Measurements from ENCODE around the gene RPA3.
A peak's percentile ranks its signal among the peaks of the same experiment; 100 is the strongest.
"Not testable (repeated sequence)": the region's sequence is repeated elsewhere in the genome, so short reads cannot be mapped to it uniquely, and the experiment has no call there.

Gene RPA3

DNA sequence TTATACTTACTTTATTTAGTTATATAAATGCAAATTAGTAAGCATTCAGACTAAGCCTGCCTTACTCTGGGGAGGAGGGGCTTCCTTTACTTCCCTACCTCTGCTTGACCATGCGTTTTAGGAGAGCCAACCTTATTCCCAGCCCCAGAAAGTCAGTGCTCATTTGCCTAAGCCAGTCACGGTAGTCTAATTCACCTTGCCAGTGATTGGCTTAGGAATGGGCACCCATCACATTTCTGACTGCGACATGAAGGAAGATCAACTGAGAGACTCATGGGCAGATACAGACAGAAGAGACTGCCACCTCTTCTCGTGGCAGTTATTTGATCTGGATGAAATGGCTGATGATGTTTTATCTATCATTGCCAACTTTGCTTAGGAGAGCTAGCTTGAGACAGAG lies 29.5 kb downstream of the RPA3 start:
- no peak for DNase-seq (ENCODE audit: low read depth)
- Histone ChIP-seq H3K36me3 (ENCODE audit: control insufficient read depth, insufficient read depth, low read length, severe bottlenecking) (no peaks in the 10 kb centered on the region), H3K27me3 (replicated peaks; ENCODE audit: control insufficient read depth, insufficient read depth, low read length) (no peaks in the 10 kb centered on the region), H3K9ac (ENCODE audit: low read length) (no peak overlapping the region), H3K9me3 (ENCODE audit: control insufficient read depth, low read length) (no peaks in the 10 kb centered on the region), H3K4me3 (ENCODE audit: low read length) (peak overlapping the region; percentile 68), H3K4me1 (ENCODE audit: control insufficient read depth, insufficient read depth, low read length) (no peaks in the 10 kb centered on the region)

DNA sequence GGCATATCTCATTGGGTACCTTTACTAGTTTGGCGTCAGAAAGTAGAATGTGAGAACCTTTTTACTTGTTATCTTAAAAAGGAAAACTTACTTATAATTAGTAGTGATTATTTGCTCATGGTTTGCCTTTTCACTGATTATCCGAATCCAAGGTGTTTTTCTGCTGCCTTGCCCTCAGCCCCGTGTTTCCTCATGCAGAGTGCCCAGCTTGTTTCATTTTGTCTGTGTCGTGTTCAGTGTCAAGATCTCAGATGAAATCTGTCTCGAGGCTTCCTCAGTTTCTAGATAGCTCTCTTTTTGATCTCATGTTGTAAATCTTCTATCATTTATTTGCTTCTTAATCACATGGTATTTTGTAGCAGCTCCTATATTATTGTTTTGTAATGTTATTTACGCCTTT lies 30.1 kb downstream of the RPA3 start:
- no peak overlapping the region for H3K9ac ChIP-seq (ENCODE audit: low read length)
- H3K36me3 ChIP-seq (ENCODE audit: control insufficient read depth, insufficient read depth, low read length, severe bottlenecking) = no peaks in the 10 kb centered on the region
- no peak for DNase-seq (ENCODE audit: low read depth)
- H3K9me3 ChIP-seq (ENCODE audit: control insufficient read depth, low read length) = no peaks in the 10 kb centered on the region
- peak overlapping the region; percentile 68 for H3K4me3 ChIP-seq (ENCODE audit: low read length)
- peaks cover under 1% of the 10 kb centered on the region for H3K4me1 ChIP-seq (ENCODE audit: control insufficient read depth, insufficient read depth, low read length)
- no peaks in the 10 kb centered on the region for H3K27me3 ChIP-seq (replicated peaks; ENCODE audit: control insufficient read depth, insufficient read depth, low read length)

- Histone ChIP-seq H3K4me3 (ENCODE audit: low read length) (no peak overlapping the region), H3K36me3 (ENCODE audit: control insufficient read depth, insufficient read depth, low read length, severe bottlenecking) (no peaks in the 10 kb centered on the region), H3K9me3 (ENCODE audit: control insufficient read depth, low read length) (no peaks in the 10 kb centered on the region), H3K27me3 (replicated peaks; ENCODE audit: control insufficient read depth, insufficient read depth, low read length) (no peaks in the 10 kb centered on the region), H3K4me1 (ENCODE audit: control insufficient read depth, insufficient read depth, low read length) (peaks cover 5% of the 10 kb centered on the region), H3K9ac (ENCODE audit: low read length) (no peak overlapping the region)
- no peak for DNase-seq (ENCODE audit: low read depth)
These were observed 30.6 kb downstream of the RPA3 start for GRCh38 chr7:7687800-7688199.

GRCh38 chr7:7686811-7687508 lies 31.4 kb downstream of the RPA3 start:
- Histone ChIP-seq H3K9ac (ENCODE audit: low read length) (no peak overlapping the region), H3K4me3 (ENCODE audit: low read length) (no peak overlapping the region), H3K27me3 (replicated peaks; ENCODE audit: control insufficient read depth, insufficient read depth, low read length) (no peaks in the 10 kb centered on the region), H3K4me1 (ENCODE audit: control insufficient read depth, insufficient read depth, low read length) (peaks cover 8% of the 10 kb centered on the region), H3K9me3 (ENCODE audit: control insufficient read depth, low read length) (no peaks in the 10 kb centered on the region), H3K36me3 (ENCODE audit: control insufficient read depth, insufficient read depth, low read length, severe bottlenecking) (no peaks in the 10 kb centered on the region)
- DNase-seq (ENCODE audit: low read depth) = no peak

GRCh38 chr7:7682861-7683260 lies 35.5 kb downstream of the RPA3 start:
- Histone ChIP-seq H3K4me3 (ENCODE audit: low read length) (no peak overlapping the region), H3K9ac (ENCODE audit: low read length) (no peak overlapping the region), H3K27me3 (replicated peaks; ENCODE audit: control insufficient read depth, insufficient read depth, low read length) (no peaks in the 10 kb centered on the region), H3K36me3 (ENCODE audit: control insufficient read depth, insufficient read depth, low read length, severe bottlenecking) (no peaks in the 10 kb centered on the region), H3K9me3 (ENCODE audit: control insufficient read depth, low read length) (no peaks in the 10 kb centered on the region), H3K4me1 (ENCODE audit: control insufficient read depth, insufficient read depth, low read length) (peaks cover 17% of the 10 kb centered on the region)
- no peak for DNase-seq (ENCODE audit: low read depth)

DNA sequence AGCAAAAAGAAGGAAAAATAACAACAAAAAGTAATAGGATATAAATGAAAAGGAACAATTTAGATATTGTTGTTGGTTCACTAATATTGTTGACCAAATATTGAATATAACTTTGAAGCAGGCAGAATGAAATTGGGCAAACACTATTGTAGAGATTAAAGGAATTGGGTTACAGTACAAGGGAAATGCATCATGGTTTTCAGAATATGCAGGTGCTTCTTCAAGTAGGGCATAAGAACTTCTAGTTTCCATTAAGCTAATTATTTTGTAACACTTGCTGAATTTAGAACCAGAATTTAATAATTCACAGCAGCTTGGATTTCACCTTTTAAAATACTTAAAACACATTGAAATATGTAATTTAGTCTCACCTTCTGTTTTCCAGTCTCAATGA lies 36.5 kb downstream of the RPA3 start:
- Histone ChIP-seq H3K27me3 (replicated peaks; ENCODE audit: control insufficient read depth, insufficient read depth, low read length) (no peaks in the 10 kb centered on the region), H3K36me3 (ENCODE audit: control insufficient read depth, insufficient read depth, low read length, severe bottlenecking) (no peaks in the 10 kb centered on the region), H3K4me3 (ENCODE audit: low read length) (peak overlapping the region; percentile 73), H3K9ac (ENCODE audit: low read length) (peak overlapping the region; percentile 75), H3K4me1 (ENCODE audit: control insufficient read depth, insufficient read depth, low read length) (peaks cover 17% of the 10 kb centered on the region), H3K9me3 (ENCODE audit: control insufficient read depth, low read length) (no peaks in the 10 kb centered on the region)
- peak; percentile 16 for DNase-seq (ENCODE audit: low read depth)

DNA sequence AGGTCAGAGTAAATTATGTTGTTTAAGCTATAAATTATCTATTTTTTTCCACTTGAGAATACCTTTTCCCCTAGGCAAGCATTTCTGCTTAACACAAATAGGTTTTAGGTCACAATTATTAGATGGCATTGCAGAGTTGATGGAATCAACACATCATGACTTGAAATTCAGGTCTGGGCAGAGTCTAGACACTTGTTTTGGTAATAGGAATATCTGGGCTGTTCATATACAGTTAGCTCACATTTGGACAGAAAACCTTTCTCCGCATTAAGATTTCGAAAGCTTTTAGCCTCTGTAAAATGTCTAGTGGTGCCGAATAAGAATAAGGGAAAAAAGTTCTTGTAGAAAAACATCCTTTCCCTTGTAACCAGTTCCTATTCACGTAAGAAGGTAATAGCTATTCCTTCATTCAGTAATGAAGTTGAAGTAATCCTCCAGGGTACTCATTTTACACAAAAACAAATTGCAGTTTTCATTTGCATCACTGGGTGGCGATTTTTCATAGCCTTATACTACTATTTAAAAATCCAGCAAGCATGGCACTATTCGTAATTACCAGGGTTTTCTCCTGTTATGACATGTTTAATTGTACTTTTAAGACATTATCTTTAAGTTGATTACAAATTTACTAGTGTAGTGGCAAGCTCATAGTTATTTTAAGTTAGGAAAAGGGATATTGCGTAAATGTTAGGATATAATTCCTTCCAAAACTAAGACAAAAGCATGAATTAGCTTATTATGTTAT lies 37.0 kb downstream of the RPA3 start:
- Histone ChIP-seq H3K27me3 (replicated peaks; ENCODE audit: control insufficient read depth, insufficient read depth, low read length) (no peaks in the 10 kb centered on the region), H3K9ac (ENCODE audit: low read length) (peak overlapping the region; percentile 75), H3K36me3 (ENCODE audit: control insufficient read depth, insufficient read depth, low read length, severe bottlenecking) (no peaks in the 10 kb centered on the region), H3K9me3 (ENCODE audit: control insufficient read depth, low read length) (no peaks in the 10 kb centered on the region), H3K4me1 (ENCODE audit: control insufficient read depth, insufficient read depth, low read length) (peaks cover 17% of the 10 kb centered on the region), H3K4me3 (ENCODE audit: low read length) (peak overlapping the region; percentile 73)
- peak; percentile 89 for DNase-seq (ENCODE audit: low read depth)

DNA sequence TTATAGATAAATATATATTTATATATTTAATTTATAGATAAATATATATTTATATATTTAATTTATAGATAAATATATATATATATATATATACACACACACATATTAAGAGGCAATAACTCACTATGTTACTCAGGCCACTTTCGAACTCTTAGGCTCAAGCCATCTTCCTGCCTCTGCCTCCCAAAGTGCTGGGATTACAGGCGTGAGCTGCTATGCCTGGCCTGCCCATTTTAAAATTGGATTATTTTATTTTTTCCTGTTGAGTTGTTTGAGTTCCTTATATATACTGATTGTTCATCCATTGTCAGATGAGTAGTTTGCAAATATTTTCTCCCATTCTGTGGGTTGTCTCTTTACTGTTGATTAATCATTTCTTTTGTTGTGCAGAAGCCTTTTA lies 38.8 kb downstream of the RPA3 start:
- not testable (repeated sequence) for H3K9me3 ChIP-seq (ENCODE audit: control insufficient read depth, low read length); H3K27me3 ChIP-seq (replicated peaks; ENCODE audit: control insufficient read depth, insufficient read depth, low read length); H3K4me3 ChIP-seq (ENCODE audit: low read length); DNase-seq (ENCODE audit: low read depth); H3K36me3 ChIP-seq (ENCODE audit: control insufficient read depth, insufficient read depth, low read length, severe bottlenecking); H3K9ac ChIP-seq (ENCODE audit: low read length)
- peaks cover 17% of the 10 kb centered on the region for H3K4me1 ChIP-seq (ENCODE audit: control insufficient read depth, insufficient read depth, low read length)

DNA sequence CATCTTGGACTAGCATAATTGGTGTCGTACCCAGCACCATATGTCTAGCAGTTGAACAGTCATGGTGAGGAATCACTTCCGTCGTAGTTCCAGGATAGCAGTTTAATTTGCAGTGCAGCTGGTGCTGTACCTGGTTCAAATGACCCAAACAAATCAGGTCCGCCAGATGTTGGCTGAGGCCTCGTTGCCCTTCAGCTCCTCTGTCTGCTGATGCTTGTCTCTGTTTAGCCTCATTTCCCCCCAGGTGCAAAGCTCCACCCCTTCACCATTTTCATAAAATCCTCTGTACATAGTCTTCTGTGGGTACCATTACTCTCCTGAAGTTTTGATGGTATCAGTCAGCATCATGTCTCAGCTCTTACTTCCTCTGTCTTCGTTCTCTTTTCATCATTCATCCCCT lies 42.7 kb downstream of the RPA3 start:
- H3K9ac ChIP-seq (ENCODE audit: low read length) = no peak overlapping the region
- DNase-seq (ENCODE audit: low read depth) = no peak
- no peaks in the 10 kb centered on the region for H3K9me3 ChIP-seq (ENCODE audit: control insufficient read depth, low read length)
- no peaks in the 10 kb centered on the region for H3K36me3 ChIP-seq (ENCODE audit: control insufficient read depth, insufficient read depth, low read length, severe bottlenecking)
- H3K27me3 ChIP-seq (replicated peaks; ENCODE audit: control insufficient read depth, insufficient read depth, low read length) = no peaks in the 10 kb centered on the region
- H3K4me1 ChIP-seq (ENCODE audit: control insufficient read depth, insufficient read depth, low read length) = no peaks in the 10 kb centered on the region
- no peak overlapping the region for H3K4me3 ChIP-seq (ENCODE audit: low read length)

GRCh38 chr7:7673240-7673550 lies 45.2 kb downstream of the RPA3 start:
- Histone ChIP-seq H3K9ac (ENCODE audit: low read length) (no peak overlapping the region), H3K27me3 (replicated peaks; ENCODE audit: control insufficient read depth, insufficient read depth, low read length) (no peaks in the 10 kb centered on the region), H3K4me1 (ENCODE audit: control insufficient read depth, insufficient read depth, low read length) (no peaks in the 10 kb centered on the region), H3K36me3 (ENCODE audit: control insufficient read depth, insufficient read depth, low read length, severe bottlenecking) (no peaks in the 10 kb centered on the region), H3K4me3 (ENCODE audit: low read length) (no peak overlapping the region), H3K9me3 (ENCODE audit: control insufficient read depth, low read length) (no peaks in the 10 kb centered on the region)
- no peak for DNase-seq (ENCODE audit: low read depth)

DNA sequence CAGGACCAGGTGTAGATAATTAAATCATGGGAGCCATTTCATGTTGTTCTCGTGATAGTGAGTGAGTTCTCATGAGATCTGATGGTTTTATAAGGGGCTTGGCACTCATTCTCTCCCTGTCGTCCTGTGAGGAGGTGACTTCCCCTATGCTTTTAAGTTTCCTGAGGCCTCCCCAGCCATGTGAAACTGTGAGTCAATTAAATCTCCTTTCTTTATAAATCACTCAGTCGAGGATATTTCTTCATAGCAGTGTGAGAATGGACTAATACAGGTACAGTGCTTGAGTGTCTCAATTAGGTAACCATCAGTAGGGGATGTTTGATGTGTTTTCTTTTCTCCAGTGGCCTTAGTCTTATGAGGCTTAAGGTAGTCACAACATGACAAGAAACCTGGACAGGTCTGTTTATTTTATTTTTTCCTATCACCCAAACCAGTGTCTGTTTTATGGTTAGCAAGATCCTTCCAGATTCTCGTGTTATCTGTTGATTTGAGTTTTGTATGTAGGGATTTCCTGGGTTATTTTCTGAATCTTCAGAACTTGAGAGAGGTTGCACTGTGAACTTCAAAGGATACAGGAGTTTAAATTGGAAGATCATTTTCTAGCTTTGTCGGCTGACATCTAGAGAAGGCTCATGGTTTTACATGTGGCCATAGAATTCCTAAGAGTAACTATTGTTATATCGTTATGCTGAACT lies 45.7 kb downstream of the RPA3 start:
- H3K9me3 ChIP-seq (ENCODE audit: control insufficient read depth, low read length) = no peaks in the 10 kb centered on the region
- H3K4me3 ChIP-seq (ENCODE audit: low read length) = no peak overlapping the region
- no peaks in the 10 kb centered on the region for H3K27me3 ChIP-seq (replicated peaks; ENCODE audit: control insufficient read depth, insufficient read depth, low read length)
- H3K4me1 ChIP-seq (ENCODE audit: control insufficient read depth, insufficient read depth, low read length) = no peaks in the 10 kb centered on the region
- no peak overlapping the region for H3K9ac ChIP-seq (ENCODE audit: low read length)
- no peak for DNase-seq (ENCODE audit: low read depth)
- no peaks in the 10 kb centered on the region for H3K36me3 ChIP-seq (ENCODE audit: control insufficient read depth, insufficient read depth, low read length, severe bottlenecking)

Measured in adipocyte (in vitro differentiated cells).